Measurements from ENCODE around the gene SRGAP3.

SRGAP3 gene

DNA sequence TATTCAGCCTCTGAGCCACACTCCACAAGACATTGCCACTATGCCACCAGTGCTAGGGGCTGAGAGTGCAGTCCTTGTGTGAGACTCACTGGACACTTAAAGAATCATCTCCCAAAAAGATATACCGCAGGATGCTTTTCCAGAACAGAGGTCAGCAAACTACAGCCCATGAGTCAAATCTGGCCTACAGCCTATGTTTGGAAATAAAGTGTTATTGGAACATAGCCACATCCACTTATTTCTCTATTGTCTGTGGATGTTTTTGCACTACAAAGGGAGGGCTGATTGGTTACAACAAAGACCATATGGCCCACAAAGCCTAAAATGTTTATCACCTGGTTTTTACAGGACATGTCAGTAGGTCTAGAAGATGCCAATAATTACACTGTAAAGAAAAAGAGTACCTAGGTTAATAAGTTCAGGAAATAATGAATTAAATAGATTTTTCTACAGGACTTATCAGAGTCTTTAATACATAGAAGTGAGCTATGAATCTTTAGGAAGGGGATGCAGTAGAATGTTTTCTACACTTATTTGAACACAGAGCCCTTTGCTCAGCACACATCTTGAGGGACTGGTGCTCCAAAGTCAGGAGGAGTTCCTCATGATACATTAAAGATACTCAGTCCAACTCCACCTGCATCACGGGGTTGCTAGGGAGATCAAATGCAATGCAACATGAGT is 26.3 kb downstream of the SRGAP3 start:
- no peak for TF ChIP-seq EZH2phosphoT487 (IDR thresholded peaks at IDR 0.05; ENCODE audit: low read depth)
- TF ChIP-seq, protein P1, sequence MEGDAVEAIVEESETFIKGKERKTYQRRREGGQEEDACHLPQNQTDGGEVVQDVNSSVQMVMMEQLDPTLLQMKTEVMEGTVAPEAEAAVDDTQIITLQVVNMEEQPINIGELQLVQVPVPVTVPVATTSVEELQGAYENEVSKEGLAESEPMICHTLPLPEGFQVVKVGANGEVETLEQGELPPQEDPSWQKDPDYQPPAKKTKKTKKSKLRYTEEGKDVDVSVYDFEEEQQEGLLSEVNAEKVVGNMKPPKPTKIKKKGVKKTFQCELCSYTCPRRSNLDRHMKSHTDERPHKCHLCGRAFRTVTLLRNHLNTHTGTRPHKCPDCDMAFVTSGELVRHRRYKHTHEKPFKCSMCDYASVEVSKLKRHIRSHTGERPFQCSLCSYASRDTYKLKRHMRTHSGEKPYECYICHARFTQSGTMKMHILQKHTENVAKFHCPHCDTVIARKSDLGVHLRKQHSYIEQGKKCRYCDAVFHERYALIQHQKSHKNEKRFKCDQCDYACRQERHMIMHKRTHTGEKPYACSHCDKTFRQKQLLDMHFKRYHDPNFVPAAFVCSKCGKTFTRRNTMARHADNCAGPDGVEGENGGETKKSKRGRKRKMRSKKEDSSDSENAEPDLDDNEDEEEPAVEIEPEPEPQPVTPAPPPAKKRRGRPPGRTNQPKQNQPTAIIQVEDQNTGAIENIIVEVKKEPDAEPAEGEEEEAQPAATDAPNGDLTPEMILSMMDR (IDR thresholded peaks at IDR 0.05; ENCODE audit: low read depth, low read length), result no peak
- H3K4me2 ChIP-seq (ENCODE audit: low read length), result peak overlapping the region; percentile 89
- H3K4me3 ChIP-seq (ENCODE audit: low read length), result no peak overlapping the region
- no peaks in the 10 kb centered on the region for H3K27me3 ChIP-seq (ENCODE audit: low read depth, low read length)
- no peak overlapping the region for H3K27ac ChIP-seq (ENCODE audit: low read length)
- no peaks in the 10 kb centered on the region for H3K9me3 ChIP-seq (ENCODE audit: insufficient read depth, low read length)
- no peaks in the 10 kb centered on the region for H4K20me1 ChIP-seq (ENCODE audit: insufficient read depth, low read length)
- peaks cover 45% of the 10 kb centered on the region for H3K4me1 ChIP-seq (ENCODE audit: low read length)
- no peaks in the 10 kb centered on the region for H3K79me2 ChIP-seq (ENCODE audit: low read length)
- no peaks in the 10 kb centered on the region for H3K36me3 ChIP-seq (replicated peaks; ENCODE audit: low read depth, low read length)
- no peak overlapping the region for H2AFZ ChIP-seq (ENCODE audit: low read depth, low read length)
- no peak overlapping the region for H3K9ac ChIP-seq (ENCODE audit: low read length)

DNA sequence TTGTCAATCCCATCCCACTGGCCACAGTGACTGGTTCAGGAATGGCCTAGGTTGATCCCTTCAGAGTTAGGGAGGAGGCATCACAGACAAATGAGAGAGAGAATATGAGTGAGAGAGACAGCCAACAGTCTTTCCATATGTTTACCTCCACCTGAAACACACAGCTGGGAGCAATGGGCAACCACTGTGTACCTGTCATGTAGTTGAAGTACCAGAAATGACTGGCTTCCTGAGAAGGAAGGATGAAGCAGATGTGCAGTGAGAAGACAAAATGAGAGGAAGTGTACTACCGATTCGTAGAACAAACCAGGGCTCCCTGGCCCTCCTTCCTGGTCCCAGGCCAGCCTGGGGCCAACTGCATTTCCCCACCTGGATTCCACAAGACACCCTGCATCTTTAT is 27.4 kb downstream of the SRGAP3 start:
- Histone ChIP-seq H2AFZ (ENCODE audit: low read depth, low read length) (no peak overlapping the region), H3K4me3 (ENCODE audit: low read length) (no peak overlapping the region), H3K79me2 (ENCODE audit: low read length) (no peaks in the 10 kb centered on the region), H3K27ac (ENCODE audit: low read length) (no peak overlapping the region), H3K4me2 (ENCODE audit: low read length) (no peak overlapping the region), H3K9ac (ENCODE audit: low read length) (no peak overlapping the region), H3K36me3 (replicated peaks; ENCODE audit: low read depth, low read length) (no peaks in the 10 kb centered on the region), H3K9me3 (ENCODE audit: insufficient read depth, low read length) (no peaks in the 10 kb centered on the region), H3K4me1 (ENCODE audit: low read length) (peaks cover 45% of the 10 kb centered on the region), H3K27me3 (ENCODE audit: low read depth, low read length) (no peaks in the 10 kb centered on the region), H4K20me1 (ENCODE audit: insufficient read depth, low read length) (no peaks in the 10 kb centered on the region)
- TF ChIP-seq EZH2phosphoT487 (IDR thresholded peaks at IDR 0.05; ENCODE audit: low read depth), result no peak
- TF ChIP-seq, protein P1 (IDR thresholded peaks at IDR 0.05; ENCODE audit: low read depth, low read length), result no peak

DNA sequence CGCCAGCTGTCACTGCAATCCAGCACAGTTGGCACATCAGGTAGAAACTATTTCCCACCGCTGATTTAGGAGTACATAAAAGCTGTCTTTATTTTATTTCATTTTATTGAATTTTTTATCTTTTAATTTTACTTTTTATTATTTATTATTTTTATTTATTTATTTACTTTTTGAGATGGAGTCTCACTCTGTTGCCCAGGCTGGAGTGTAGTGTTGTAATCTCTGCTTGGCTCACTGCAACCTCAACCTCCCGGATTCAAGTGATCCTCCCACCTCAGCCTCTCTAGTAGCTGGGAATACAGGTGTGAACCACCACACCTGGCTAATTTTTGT is 31.0 kb downstream of the SRGAP3 start:
- Histone ChIP-seq H4K20me1 (ENCODE audit: insufficient read depth, low read length) (no peaks in the 10 kb centered on the region), H3K4me2 (ENCODE audit: low read length) (no peak overlapping the region), H3K4me1 (ENCODE audit: low read length) (peaks cover 31% of the 10 kb centered on the region), H3K27me3 (ENCODE audit: low read depth, low read length) (no peaks in the 10 kb centered on the region), H3K36me3 (replicated peaks; ENCODE audit: low read depth, low read length) (no peaks in the 10 kb centered on the region), H3K27ac (ENCODE audit: low read length) (no peak overlapping the region), H2AFZ (ENCODE audit: low read depth, low read length) (no peak overlapping the region), H3K79me2 (ENCODE audit: low read length) (no peaks in the 10 kb centered on the region), H3K4me3 (ENCODE audit: low read length) (no peak overlapping the region), H3K9ac (ENCODE audit: low read length) (no peak overlapping the region), H3K9me3 (ENCODE audit: insufficient read depth, low read length) (no peaks in the 10 kb centered on the region)
- no peak for TF ChIP-seq EZH2phosphoT487 (IDR thresholded peaks at IDR 0.05; ENCODE audit: low read depth)
- TF ChIP-seq, protein P1 (IDR thresholded peaks at IDR 0.05; ENCODE audit: low read depth, low read length), result no peak

DNA sequence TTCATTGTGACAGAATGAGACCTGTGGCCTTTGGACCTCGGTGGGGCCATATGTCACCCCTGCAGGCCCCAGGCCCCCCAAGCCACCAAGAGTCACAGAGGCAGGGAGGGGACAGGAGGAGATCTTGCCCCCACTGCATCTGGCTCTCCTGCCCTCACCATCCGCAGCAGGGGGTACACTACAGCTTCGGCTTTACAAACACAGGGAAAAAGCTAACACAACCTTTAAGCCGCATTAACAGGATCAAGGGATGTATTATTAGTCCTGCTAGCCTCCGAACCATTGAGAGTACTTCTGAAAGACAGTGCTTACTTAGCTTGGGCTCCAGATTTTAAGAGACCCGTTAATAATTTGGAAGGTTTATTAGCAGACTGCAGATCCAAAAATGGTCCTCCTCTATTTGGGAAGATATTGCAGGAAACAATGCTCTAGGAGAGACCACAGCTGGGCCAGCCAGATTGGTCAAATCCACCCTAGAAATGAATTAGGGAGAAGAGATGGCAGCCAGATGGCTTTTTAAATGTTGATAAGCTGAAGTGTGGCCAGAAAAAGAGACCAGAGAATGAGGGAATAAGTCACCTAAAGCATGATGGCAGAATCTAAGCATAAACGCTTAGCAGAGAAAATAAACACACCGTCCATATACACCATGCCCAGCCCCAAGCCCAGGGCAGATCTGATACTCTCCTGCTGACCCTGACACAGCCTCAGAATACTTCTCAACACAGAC is 31.5 kb downstream of the SRGAP3 start:
- no peaks in the 10 kb centered on the region for H3K79me2 ChIP-seq (ENCODE audit: low read length)
- no peak overlapping the region for H3K4me3 ChIP-seq (ENCODE audit: low read length)
- H3K9me3 ChIP-seq (ENCODE audit: insufficient read depth, low read length), result no peaks in the 10 kb centered on the region
- no peak overlapping the region for H3K4me2 ChIP-seq (ENCODE audit: low read length)
- H2AFZ ChIP-seq (ENCODE audit: low read depth, low read length), result no peak overlapping the region
- TF ChIP-seq, protein P1 (IDR thresholded peaks at IDR 0.05; ENCODE audit: low read depth, low read length), result no peak
- TF ChIP-seq EZH2phosphoT487 (IDR thresholded peaks at IDR 0.05; ENCODE audit: low read depth), result no peak
- H3K36me3 ChIP-seq (replicated peaks; ENCODE audit: low read depth, low read length), result no peaks in the 10 kb centered on the region
- H3K27me3 ChIP-seq (ENCODE audit: low read depth, low read length), result no peaks in the 10 kb centered on the region
- H3K9ac ChIP-seq (ENCODE audit: low read length), result no peak overlapping the region
- no peaks in the 10 kb centered on the region for H4K20me1 ChIP-seq (ENCODE audit: insufficient read depth, low read length)
- no peak overlapping the region for H3K27ac ChIP-seq (ENCODE audit: low read length)
- H3K4me1 ChIP-seq (ENCODE audit: low read length), result peaks cover 33% of the 10 kb centered on the region

Measured in OCI-LY3 (cell line).